Brain (organoid and tissue), 1 donor: ENCODE measurements around the gene TINAG. TPM values are rescaled to one million over a fixed set of nuclear protein-coding genes. Genes with fewer than 3 reads are reported as not detected.

Source experiments
- polyA plus RNA-seq: library from polyadenylated mRNA; stranded (reverse); fragments of 350-450 nt; fragmentation: Illumina TruSeq; extraction: RNeasy Lipid Tissue Mini Kit (QIAGEN cat#74804); gene quantifications from one replicate; pipeline ENCODE4 v1.2.3, GENCODE V29; 2015; ENCODE audit warnings: low read depth, low replicate concordance; ENCODE audit not compliant: insufficient read depth

The TINAG gene
- polyA plus RNA-seq, 1 donor from 2014 or later = not detected

Other genes starting within 250 kb of the TINAG start
- gene MLIP, start 197.0 kb upstream of the TINAG start, polyA plus RNA-seq = 1.6 TPM